Fibroblast of pulmonary artery (primary cell): ENCODE results near the gene RBBP8.
A peak's percentile ranks its signal among the peaks of the same experiment; 100 is the strongest.

Source experiments
- DNase-seq: peaks from one replicate; pipeline ENCODE4 v3.0.0-alpha.2; 2010; ENCODE audit warnings: low read depth
- H3K4me3 ChIP-seq: replicated peaks from 2 replicates; pipeline ENCODE4 v1.5.1; 2011; ENCODE audit warnings: low read depth, mild to moderate bottlenecking, control low read depth, low read length, moderate library complexity
- TF ChIP-seq, protein P1 (sequence below): IDR thresholded peaks from 2 replicates; pipeline ENCODE4 v1.5.1; 2011; ENCODE audit warnings: mild to moderate bottlenecking, control low read depth, low read length, inconsistent platforms; ENCODE audit errors: missing control alignments

RBBP8 gene

DNA sequence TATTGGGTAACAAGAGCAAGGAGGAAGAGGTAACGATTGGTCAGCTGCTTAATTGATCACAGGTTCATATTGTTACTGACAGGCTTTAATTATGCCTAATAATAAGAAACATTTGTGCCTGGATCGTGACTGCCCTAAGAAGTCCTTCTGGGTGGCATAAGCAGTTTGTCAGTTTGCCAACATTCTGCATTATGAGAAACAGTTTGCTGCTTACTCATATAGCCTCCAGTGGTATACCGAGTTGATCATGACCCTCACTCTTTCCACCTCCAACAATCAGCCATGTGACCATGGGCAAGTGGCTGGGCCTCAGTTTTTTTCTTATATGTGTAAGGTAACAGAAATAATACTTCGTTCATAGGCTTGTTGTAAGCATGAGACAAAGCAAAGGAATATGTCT, 105.6 kb downstream of the RBBP8 start:
- peak; percentile 25 for DNase-seq
- no peak overlapping the region for H3K4me3 ChIP-seq
- TF ChIP-seq, protein P1, sequence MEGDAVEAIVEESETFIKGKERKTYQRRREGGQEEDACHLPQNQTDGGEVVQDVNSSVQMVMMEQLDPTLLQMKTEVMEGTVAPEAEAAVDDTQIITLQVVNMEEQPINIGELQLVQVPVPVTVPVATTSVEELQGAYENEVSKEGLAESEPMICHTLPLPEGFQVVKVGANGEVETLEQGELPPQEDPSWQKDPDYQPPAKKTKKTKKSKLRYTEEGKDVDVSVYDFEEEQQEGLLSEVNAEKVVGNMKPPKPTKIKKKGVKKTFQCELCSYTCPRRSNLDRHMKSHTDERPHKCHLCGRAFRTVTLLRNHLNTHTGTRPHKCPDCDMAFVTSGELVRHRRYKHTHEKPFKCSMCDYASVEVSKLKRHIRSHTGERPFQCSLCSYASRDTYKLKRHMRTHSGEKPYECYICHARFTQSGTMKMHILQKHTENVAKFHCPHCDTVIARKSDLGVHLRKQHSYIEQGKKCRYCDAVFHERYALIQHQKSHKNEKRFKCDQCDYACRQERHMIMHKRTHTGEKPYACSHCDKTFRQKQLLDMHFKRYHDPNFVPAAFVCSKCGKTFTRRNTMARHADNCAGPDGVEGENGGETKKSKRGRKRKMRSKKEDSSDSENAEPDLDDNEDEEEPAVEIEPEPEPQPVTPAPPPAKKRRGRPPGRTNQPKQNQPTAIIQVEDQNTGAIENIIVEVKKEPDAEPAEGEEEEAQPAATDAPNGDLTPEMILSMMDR = no peak

GRCh38 chr18:23042133-23042532, 109.0 kb downstream of the RBBP8 start:
- H3K4me3 ChIP-seq = no peak overlapping the region
- DNase-seq = no peak
- TF ChIP-seq, protein P1 = no peak

GRCh38 chr18:23043803-23044376, 110.8 kb downstream of the RBBP8 start:
- H3K4me3 ChIP-seq = no peak overlapping the region
- TF ChIP-seq, protein P1 = no peak
- no peak for DNase-seq

- no peak overlapping the region for H3K4me3 ChIP-seq
- TF ChIP-seq, protein P1 = no peak
- DNase-seq = no peak
These were observed 116.7 kb downstream of the RBBP8 start for GRCh38 chr18:23049698-23050373.

GRCh38 chr18:23053776-23054457, 120.8 kb downstream of the RBBP8 start:
- H3K4me3 ChIP-seq = no peak overlapping the region
- DNase-seq = peak; percentile 64
- TF ChIP-seq, protein P1 = peak; percentile 44

DNA sequence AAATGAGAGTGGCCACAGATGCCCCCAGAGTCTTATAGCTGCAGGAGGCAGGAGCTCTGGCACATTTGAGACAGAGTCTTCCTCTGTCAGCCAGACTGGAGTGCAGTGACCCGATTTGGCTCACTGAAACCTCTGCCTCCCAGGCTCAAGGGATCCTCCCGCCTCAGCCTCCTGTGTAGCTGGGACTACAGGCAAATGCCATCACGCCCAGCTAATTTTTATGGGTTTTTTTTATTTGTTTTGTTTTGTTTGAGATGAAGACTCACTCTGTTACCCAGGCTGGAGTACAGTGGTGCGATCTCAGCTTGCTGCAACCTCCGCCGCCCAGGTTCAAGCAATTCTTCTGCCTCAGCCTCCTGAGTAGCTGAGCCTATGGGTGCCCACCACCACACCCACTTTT, 121.4 kb downstream of the RBBP8 start:
- no peak for DNase-seq
- H3K4me3 ChIP-seq = no peak overlapping the region
- TF ChIP-seq, protein P1 = no peak
